GM15510 (cell line): Measurements from ENCODE around the gene SCFD2.

Experiments
- POLR2A ChIP-seq: IDR thresholded peaks from 3 replicates; pipeline ENCODE4 v1.6.1; 2011; ENCODE audit warnings: borderline replicate concordance; ENCODE audit not compliant: insufficient read length; ENCODE audit errors: extremely low read depth

SCFD2 gene

DNA sequence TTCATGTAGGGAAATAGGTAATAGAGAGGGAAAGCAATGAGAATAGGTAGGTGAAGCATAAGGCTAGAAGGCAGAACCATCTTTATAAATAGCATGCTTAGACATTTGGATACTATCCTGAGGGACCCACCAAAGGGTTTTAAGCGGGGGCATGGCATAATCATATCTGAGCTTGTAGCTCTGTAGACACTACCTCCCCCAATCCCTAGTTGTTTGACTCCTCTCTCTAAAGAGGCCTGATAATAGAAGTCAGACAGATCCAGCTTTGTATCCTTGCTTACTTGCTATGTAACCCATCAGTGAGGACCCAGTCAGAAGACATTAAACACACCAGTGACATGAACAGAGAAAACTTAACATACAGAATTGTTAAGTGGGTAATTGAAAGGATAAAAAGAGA lies 58.7 kb downstream of the SCFD2 start:
- no peak for TF ChIP-seq POLR2A

DNA sequence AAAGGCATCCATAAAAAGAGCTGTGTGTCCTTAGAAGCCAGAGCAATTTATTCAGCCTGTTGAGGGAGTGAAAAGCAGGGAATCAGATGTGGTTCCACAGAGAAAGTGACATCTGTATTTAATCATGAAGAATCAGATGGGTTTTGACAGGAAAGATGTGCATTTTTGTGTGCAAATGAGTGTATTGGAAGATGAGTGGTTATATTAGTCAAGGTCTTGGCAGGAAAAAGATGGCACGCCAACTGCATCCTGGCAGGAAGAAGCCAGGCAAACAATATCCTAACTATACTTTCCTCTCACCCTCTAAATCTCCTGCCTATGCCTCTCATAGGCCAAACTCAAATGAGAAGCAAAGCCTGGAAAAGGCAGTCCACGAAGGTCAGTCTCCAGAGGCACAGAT lies 59.1 kb downstream of the SCFD2 start:
- no peak for TF ChIP-seq POLR2A

DNA sequence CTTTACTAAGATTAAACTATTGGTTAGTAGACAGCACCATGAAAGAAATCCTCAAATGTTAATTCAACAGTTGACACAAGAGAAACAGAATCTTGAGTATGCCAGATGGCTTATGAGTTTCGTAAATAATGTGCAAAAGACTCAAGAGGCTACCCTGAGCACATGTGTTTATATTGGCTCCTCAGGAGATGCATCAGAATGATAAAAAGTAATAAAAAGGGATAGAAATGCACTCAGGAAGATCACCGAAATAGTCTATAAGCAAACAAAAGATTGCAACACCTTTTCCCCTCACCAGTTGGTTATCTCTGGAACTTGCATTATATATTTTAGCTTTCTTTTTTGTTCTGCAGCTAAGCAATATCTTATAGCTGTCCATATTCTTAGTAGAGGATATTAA lies 84.4 kb downstream of the SCFD2 start:
- no peak for TF ChIP-seq POLR2A

DNA sequence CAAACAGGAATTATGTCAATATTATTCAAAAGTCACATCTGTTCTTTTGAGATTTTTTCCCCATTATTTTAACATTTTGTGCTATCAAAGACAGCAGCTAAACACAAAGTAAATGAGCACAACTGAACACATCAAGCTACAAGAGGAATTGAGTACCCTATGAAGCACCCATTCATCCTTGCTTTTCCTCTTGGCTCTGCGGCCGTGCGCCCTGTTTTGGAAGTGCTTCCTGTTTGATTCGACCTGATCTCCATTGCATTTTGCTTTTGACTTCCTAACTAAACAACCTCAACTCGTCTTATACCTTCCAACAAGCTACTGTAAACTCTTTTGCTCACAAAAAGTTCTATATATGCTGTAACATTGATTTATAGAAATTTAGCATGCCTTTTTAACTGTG lies 85.0 kb downstream of the SCFD2 start:
- no peak for TF ChIP-seq POLR2A

DNA sequence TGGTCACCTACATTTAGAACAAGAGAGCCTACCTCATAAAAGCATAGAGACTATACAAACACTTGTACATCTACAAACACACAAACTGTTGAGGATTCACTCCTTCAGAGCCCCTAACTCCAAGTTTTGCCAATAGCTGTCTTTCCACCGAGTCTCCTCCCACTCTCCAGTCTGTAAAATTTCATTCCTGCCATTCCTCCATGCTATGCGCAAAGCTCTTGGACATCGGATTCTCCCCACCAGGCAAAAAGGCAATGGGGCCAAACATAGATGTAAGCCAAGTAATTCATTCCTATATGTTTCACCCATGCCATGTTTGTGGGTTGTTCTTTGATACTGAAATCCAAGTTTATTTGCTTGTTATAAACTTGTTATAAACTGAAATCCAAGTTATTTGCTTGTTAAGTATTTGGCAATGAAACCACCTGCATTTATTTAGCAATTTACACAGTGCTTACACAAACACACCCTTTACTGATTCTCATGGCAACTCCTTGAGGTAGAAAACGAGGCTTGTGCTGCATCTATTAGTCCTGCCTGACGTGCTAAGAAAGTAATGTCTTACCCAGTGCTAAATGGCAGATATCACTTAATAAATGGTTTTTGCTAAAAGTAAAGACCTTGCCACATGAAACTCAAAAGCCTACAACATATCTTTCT lies 91.1 kb downstream of the SCFD2 start:
- no peak for TF ChIP-seq POLR2A

DNA sequence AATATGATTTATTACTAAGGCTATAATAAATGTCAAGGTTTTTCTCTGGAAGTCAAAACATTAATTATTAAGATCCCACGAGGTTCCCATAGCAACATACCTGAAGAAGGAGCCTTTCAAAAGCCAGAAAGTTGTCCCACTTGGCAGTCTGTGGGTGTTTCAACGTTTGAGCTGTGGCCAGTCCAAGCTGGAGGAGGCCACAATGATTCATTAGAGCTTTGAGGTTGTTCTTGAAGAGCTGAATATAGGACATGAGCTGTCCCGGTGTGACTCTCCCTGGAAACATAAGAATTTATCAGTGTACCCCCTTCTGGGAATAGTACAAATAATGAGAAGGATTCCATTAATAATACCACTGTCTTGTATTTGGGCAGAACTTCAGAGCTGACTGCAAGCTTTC lies 92.1 kb downstream of the SCFD2 start:
- no peak for TF ChIP-seq POLR2A

DNA sequence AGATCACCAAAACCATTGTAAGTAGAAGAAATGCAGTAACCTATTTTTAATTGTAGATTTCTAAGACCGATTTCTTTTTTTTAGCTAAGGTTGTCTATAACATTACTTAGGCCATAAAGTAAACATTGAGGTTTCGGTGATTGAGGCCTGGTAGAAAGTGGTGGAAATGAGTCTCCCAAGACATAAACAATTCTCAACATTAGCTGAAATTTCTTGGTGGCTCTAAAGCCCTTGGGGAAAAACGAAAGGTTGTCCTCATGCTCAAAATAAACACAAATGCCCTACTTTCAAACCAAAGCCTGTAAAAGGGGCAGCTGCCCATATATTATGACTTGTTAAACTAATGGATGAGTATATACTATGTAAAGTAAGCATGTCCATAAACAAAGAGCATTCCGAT lies 98.8 kb downstream of the SCFD2 start:
- TF ChIP-seq POLR2A = no peak

DNA sequence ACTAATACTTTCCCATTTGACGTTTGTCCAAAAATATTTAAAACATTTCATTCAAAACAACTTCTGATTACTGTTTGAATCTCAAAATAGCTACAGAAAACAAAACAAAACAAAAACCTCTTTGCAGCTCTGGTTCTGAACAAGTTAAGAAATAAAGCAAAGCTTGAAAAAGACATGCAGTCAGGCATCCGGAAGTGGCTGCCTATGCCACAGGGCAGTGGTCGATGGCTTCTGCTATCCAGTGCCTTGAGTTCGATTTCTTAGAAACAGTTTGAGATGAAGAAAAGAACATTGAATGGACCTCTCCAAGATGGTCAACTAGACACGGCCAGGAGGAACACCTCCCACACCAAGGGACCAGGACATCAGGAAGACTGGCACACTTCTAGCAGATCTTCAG lies 125.3 kb downstream of the SCFD2 start:
- no peak for TF ChIP-seq POLR2A

DNA sequence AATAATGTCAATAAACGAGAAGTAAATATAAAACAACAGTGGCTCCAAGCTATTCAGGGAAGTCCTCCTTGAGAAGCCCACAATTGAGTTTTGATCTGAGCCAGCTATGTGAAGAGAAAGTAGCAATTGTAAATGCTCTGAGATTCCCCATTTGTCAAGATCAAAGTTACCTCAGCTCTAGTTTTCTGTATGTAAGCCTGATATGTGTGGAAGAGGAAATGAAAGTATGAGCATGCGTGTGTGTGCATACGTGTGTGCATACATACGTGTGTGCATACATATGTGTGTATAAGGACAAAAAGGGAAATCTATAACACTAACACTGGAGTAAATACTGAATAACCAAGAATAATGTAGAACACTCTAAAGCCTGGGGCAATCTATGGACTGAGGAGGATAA lies 130.3 kb downstream of the SCFD2 start:
- no peak for TF ChIP-seq POLR2A

DNA sequence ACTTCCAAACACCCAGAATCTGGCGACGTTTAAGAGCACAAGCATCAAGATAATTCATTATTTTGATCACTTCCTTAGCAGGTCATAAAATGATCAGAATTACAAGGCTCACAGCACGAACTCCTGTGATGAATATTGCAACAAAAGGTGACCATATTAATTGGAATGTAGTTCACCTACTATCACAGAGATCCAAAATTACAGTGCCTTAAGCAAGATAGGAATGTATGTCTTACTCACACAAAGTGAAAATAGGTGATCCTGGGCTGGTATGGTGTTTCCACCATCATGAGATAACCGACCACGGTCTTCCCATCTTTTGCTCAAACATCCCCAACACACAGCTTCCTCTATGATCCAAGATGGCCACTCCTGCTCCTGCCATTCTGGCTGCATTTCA lies 131.2 kb downstream of the SCFD2 start:
- no peak for TF ChIP-seq POLR2A

DNA sequence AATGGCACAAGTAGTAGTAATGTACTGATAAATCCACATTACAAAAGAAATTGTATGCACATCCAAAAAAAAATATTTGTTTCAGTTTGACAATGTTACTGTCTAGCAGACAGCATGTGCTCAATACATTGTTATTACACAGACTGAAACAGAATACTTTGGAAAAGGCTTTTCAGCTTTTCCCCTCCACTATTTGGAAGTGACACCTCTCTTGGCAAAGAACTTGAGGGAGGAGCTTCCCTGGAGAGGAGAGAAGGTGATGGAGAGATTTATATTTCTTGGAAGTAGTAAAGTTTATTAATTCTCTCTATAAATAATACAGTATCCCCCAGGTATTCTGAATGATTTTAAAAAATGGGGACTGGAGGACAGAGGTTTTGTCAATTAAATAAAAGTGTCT lies 131.8 kb downstream of the SCFD2 start:
- no peak for TF ChIP-seq POLR2A

DNA sequence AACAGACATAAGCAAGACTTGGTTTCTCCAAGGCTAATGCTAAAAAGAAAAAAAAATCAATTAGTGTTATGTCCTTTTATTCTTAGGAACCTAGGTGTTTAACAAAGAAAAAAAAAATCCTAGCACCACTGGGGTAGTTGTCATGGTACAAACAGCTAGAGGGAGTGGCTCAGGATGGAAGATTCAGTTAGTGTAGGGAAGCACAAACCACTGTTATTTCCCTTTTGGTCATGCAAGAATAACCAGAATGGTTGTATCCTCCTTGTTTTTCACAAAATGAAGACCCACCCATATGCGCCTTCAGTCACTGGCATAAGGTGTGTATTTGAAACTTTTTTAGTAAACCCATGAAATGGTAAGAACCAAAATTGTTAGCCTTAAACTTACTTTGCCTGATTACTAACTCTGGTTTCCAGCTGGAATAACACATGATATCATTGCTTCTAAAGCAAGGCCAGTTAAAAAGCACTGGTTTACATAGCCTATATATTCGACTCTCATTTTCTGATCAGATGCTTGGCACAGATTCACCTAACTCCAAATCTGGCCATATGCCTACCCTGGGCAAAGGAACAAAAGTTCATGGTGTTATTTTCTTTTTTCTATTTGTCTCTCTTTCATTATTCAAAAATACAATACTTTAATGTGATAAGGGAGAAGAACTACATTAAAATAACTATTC lies 132.6 kb downstream of the SCFD2 start:
- TF ChIP-seq POLR2A = no peak

DNA sequence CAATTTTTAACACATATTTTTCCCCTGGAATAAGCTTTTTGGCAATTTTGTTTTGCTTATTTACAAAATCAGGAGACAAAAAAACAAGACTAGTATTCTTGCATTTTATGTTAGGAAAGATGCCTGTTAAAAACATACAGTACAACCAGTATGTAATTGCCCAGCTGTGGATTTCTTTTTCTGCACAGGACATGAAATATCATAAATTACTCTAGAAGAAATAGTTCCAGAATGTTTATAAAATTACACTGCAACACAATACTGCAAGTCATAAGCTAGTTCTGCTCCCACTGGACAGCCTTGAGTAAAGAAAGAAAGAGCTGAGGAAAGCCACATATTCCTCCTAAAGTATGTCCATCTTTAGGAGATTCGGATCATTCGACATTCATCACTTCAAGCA lies 133.5 kb downstream of the SCFD2 start:
- TF ChIP-seq POLR2A = no peak

DNA sequence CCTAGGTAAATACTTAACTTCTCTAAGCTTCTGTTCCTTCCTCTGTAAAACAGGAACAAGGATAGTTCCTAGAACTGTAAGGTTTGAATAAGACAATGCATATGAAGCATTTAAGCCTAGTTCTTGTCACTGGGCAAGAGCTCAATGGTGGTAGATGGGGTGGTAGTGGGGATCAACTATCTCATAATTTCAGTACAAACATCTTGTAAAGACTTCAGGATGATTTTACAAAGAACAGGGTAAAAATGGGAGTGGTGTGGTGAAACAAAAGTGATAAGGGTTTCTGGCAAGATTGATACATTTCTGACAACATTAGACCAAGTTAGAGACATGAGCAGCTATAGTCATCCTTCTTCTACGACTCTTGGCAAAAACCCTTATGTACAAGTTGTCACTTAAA lies 137.8 kb downstream of the SCFD2 start:
- TF ChIP-seq POLR2A = no peak

DNA sequence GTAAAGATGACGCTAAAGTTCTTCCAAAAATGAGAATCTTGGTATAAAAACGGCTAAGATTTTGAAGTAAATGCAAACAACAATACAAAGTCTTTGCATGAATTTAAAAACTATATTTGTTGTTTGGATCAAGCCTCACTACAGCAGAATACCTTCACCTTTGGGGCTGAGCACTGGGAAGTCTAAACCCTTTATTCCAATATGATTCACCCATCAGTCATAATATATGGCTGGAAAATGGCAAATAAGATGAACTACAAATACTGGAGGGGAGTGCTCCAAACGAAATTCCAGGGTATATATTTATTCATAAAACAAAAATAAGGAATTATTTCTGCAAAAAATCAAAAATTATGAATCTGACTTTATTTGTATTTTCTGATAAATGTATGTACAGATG lies 138.4 kb downstream of the SCFD2 start:
- no peak for TF ChIP-seq POLR2A

DNA sequence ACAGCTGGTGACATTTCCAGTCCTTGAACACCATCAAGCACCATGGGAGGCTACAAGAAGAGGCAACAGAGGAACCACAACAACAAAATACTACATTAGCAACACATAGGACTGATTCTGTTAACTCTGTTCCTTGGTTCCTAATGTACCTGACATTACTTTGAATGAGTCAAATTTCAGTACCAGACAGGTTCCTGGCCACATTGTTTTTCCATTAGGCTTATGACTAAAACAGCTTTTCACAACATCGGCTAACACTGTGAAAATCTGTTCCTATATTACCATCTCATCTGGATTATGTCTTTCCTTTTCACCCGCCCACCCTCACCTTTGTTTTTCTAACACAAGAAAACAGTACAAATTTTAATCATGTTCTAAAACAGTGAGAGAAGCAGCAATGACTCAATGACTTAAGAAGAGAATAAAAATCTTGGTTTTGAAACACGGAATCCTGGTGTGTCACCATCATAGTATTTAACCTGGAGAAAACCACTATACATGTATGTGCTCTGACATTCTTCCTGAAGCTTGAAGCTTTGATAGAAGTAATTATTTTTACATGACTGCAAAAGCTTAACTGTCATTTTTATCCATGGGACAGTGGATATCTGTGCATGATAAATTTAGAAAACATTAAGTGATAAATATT lies 143.9 kb downstream of the SCFD2 start:
- no peak for TF ChIP-seq POLR2A
